HEK293 (cell line): ENCODE measurements around the gene ABCC11.

Experiments used
- CTCF ChIA-PET: fragments of 350-600 bp; formaldehyde crosslinking; extraction: SDS; loops from one replicate; lab custom pipeline; 2021; ENCODE audit warnings: antibody characterized with exemption; lab: Yijun Ruan, JAX
- POLR2A ChIA-PET: fragments of 300-600 bp; formaldehyde crosslinking; extraction: SDS; loops from one replicate; lab custom pipeline; 2020; ENCODE audit warnings: antibody characterized with exemption, inconsistent platforms; lab: Yijun Ruan, JAX
- H3K27ac ChIP-seq: fragments of 200-500 bp; sonication (Bioruptor generic); 2 replicates; pipeline ENCODE4 v1.5.1; 2014; ENCODE audit warnings: low read depth, low read length, control low read depth, inconsistent platforms; ENCODE audit errors: extremely low read depth
- H3K36me3 ChIP-seq, 2 experiments: fragments of 200-500 bp in 1 of 2; sonication (Bioruptor generic) in 1 of 2; 1 replicate in 1 of 2; 2 replicates in 1 of 2; pipeline ENCODE4 v1.5.1; 2014 to 2017; ENCODE audit warnings: inconsistent platforms in 2 of 2, low read length in 2 of 2; ENCODE audit not compliant: control insufficient read depth in 2 of 2, insufficient read depth in 1 of 2
- H3K4me1 ChIP-seq: fragments of 200-500 bp; sonication (Bioruptor generic); 2 replicates; pipeline ENCODE4 v1.5.1; 2014; ENCODE audit warnings: mild to moderate bottlenecking, low read length, inconsistent platforms; ENCODE audit not compliant: control insufficient read depth, insufficient read depth
- H3K4me3 ChIP-seq: 2 replicates; pipeline ENCODE4 v1.5.1; 2011; ENCODE audit warnings: low read depth, mild to moderate bottlenecking, control low read depth, low read length, moderate library complexity
- H3K9me3 ChIP-seq: fragments of 200-500 bp; sonication (Bioruptor generic); 2 replicates; pipeline ENCODE4 v1.5.1; 2014; ENCODE audit warnings: low read depth, low read length, inconsistent platforms; ENCODE audit not compliant: control insufficient read depth, insufficient read depth
- BCL11B ChIP-seq: fragments of 450-650 bp; formaldehyde crosslinking; IDR thresholded peaks from 2 replicates; pipeline ENCODE4 v1.5.1; 2016; ENCODE audit warnings: low read depth, missing biosample characterization, missing genetic modification characterization
- FEZF1 ChIP-seq: fragments of 450-650 bp; formaldehyde crosslinking; IDR thresholded peaks from 2 replicates; pipeline ENCODE4 v1.5.1; 2016; ENCODE audit warnings: missing biosample characterization, missing genetic modification characterization
- GLI2 ChIP-seq: fragments of 450-650 bp; formaldehyde crosslinking; IDR thresholded peaks from 2 replicates; pipeline ENCODE4; 2017; ENCODE audit warnings: missing biosample characterization, missing genetic modification characterization, low read depth, borderline replicate concordance
- HOXC10 ChIP-seq: sonication (generic); formaldehyde crosslinking; IDR thresholded peaks from 2 replicates; pipeline ENCODE4 v1.8.1; 2023; ENCODE audit warnings: mild to moderate bottlenecking, missing genetic modification reagents
- PRDM1 ChIP-seq: fragments of 450-650 bp; formaldehyde crosslinking; IDR thresholded peaks from 2 replicates; pipeline ENCODE4; 2016; ENCODE audit warnings: missing biosample characterization, missing genetic modification characterization
- SP7 ChIP-seq: fragments of 450-650 bp; formaldehyde crosslinking; IDR thresholded peaks from 2 replicates; pipeline ENCODE4 v1.5.1; 2016; ENCODE audit warnings: missing biosample characterization, missing genetic modification characterization
- TCF7L2 ChIP-seq: IDR thresholded peaks from 2 replicates; pipeline ENCODE4 v1.6.1; 2011; ENCODE audit warnings: low read depth, mild to moderate bottlenecking, inconsistent platforms, low read length, moderate library complexity, borderline replicate concordance
- ZBTB1 ChIP-seq: fragments of 450-650 bp; formaldehyde crosslinking; IDR thresholded peaks from 2 replicates; pipeline ENCODE4 v1.5.1; 2016; ENCODE audit warnings: missing biosample characterization, missing genetic modification characterization
- ZEB2 ChIP-seq: fragments of 450-650 bp; formaldehyde crosslinking; IDR thresholded peaks from 2 replicates; pipeline ENCODE4 v1.5.1; 2016; ENCODE audit warnings: missing biosample characterization, missing genetic modification characterization
- ZFP41 ChIP-seq: fragments of 450-650 bp; formaldehyde crosslinking; IDR thresholded peaks from 2 replicates; pipeline ENCODE4 v1.5.1; 2016; ENCODE audit warnings: missing biosample characterization, missing genetic modification characterization, borderline replicate concordance
- ZFP69B ChIP-seq: fragments of 450-650 bp; formaldehyde crosslinking; IDR thresholded peaks from 2 replicates; pipeline ENCODE4 v1.5.1; 2016; ENCODE audit warnings: missing biosample characterization, missing genetic modification characterization
- ZNF133 ChIP-seq: fragments of 450-650 bp; formaldehyde crosslinking; IDR thresholded peaks from 2 replicates; pipeline ENCODE4 v1.5.1; 2016; ENCODE audit warnings: missing biosample characterization, missing genetic modification characterization
- ZNF175 ChIP-seq: fragments of 450-650 bp; formaldehyde crosslinking; IDR thresholded peaks from 2 replicates; pipeline ENCODE4 v1.5.1; 2016; ENCODE audit warnings: missing biosample characterization, missing genetic modification characterization
- ZNF354C ChIP-seq: fragments of 450-650 bp; formaldehyde crosslinking; IDR thresholded peaks from 2 replicates; pipeline ENCODE4 v1.5.1; 2016; ENCODE audit warnings: missing biosample characterization, missing genetic modification characterization, low read depth, borderline replicate concordance
- ZNF366 ChIP-seq: fragments of 450-650 bp; formaldehyde crosslinking; conservative IDR thresholded peaks from 2 replicates; pipeline ENCODE4 v1.5.1; 2016; ENCODE audit warnings: missing biosample characterization, missing genetic modification characterization
- ZNF521 ChIP-seq: fragments of 450-650 bp; formaldehyde crosslinking; IDR thresholded peaks from 2 replicates; pipeline ENCODE4 v1.5.1; 2017; ENCODE audit warnings: missing biosample characterization, mild to moderate bottlenecking, missing genetic modification characterization
- ZNF549 ChIP-seq: fragments of 450-650 bp; IDR thresholded peaks from 2 replicates; pipeline ENCODE4 v1.5.1; 2018; ENCODE audit warnings: missing biosample characterization, missing genetic modification characterization, mild to moderate bottlenecking, inconsistent platforms, moderate library complexity
- ZNF560 ChIP-seq: fragments of 450-650 bp; formaldehyde crosslinking; IDR thresholded peaks from 2 replicates; pipeline ENCODE4 v1.5.1; 2017; ENCODE audit warnings: missing biosample characterization, missing genetic modification characterization, borderline replicate concordance
- ZNF596 ChIP-seq: fragments of 450-650 bp; IDR thresholded peaks from 2 replicates; pipeline ENCODE4 v1.5.0; 2018; ENCODE audit warnings: missing biosample characterization, mild to moderate bottlenecking, missing genetic modification characterization, moderate library complexity
- ZNF610 ChIP-seq: fragments of 450-650 bp; formaldehyde crosslinking; IDR thresholded peaks from 2 replicates; pipeline ENCODE4 v1.5.1; 2016; ENCODE audit warnings: missing biosample characterization, missing genetic modification characterization, borderline replicate concordance
- ZNF624 ChIP-seq: fragments of 450-650 bp; formaldehyde crosslinking; IDR thresholded peaks from 2 replicates; pipeline ENCODE4 v1.5.1; 2017; ENCODE audit warnings: missing biosample characterization, missing genetic modification characterization
- ZNF629 ChIP-seq: fragments of 450-650 bp; formaldehyde crosslinking; IDR thresholded peaks from 2 replicates; pipeline ENCODE4 v1.5.1; 2017; ENCODE audit warnings: missing biosample characterization, missing genetic modification characterization
- ZNF654 ChIP-seq: fragments of 450-650 bp; formaldehyde crosslinking; IDR thresholded peaks from 2 replicates; pipeline ENCODE4 v1.5.1; 2016; ENCODE audit warnings: low read depth, missing biosample characterization, missing genetic modification characterization
- ZNF670 ChIP-seq: fragments of 450-650 bp; formaldehyde crosslinking; IDR thresholded peaks from 2 replicates; pipeline ENCODE4 v1.5.1; 2016; ENCODE audit warnings: missing biosample characterization, missing genetic modification characterization, low read depth
- ZNF707 ChIP-seq: fragments of 450-650 bp; formaldehyde crosslinking; IDR thresholded peaks from 2 replicates; pipeline ENCODE4 v1.5.1; 2016; ENCODE audit warnings: missing biosample characterization, missing genetic modification characterization
- ZNF768 ChIP-seq: fragments of 450-650 bp; formaldehyde crosslinking; IDR thresholded peaks from 2 replicates; pipeline ENCODE4 v1.5.1; 2018; ENCODE audit warnings: missing biosample characterization, mild to moderate bottlenecking, missing genetic modification characterization
- ZNF830 ChIP-seq: fragments of 450-650 bp; IDR thresholded peaks from 2 replicates; pipeline ENCODE4 v1.5.0; 2018; ENCODE audit warnings: missing biosample characterization, missing genetic modification characterization, low read depth, mild to moderate bottlenecking, moderate library complexity
- ZNF837 ChIP-seq: fragments of 450-650 bp; formaldehyde crosslinking; IDR thresholded peaks from 2 replicates; pipeline ENCODE4 v1.5.1; 2016; ENCODE audit warnings: missing biosample characterization, missing genetic modification characterization
- ZXDB ChIP-seq: fragments of 450-650 bp; formaldehyde crosslinking; IDR thresholded peaks from 2 replicates; pipeline ENCODE4 v1.5.1; 2016; ENCODE audit warnings: missing biosample characterization, missing genetic modification characterization
- TF ChIP-seq, protein P1 (sequence below): fragments of 450-650 bp; formaldehyde crosslinking; IDR thresholded peaks from 2 replicates; pipeline ENCODE4 v1.5.1; 2016; ENCODE audit warnings: missing biosample characterization, missing genetic modification characterization, borderline replicate concordance
- TF ChIP-seq, protein P2 (sequence below): fragments of 450-650 bp; formaldehyde crosslinking; IDR thresholded peaks from 2 replicates; pipeline ENCODE4 v1.5.1; 2016; ENCODE audit warnings: missing biosample characterization, missing genetic modification characterization, low read depth
- TF ChIP-seq, protein P3 (sequence below): fragments of 450-650 bp; formaldehyde crosslinking; IDR thresholded peaks from 2 replicates; pipeline ENCODE4 v1.5.1; 2016; ENCODE audit warnings: missing biosample characterization, missing genetic modification characterization

ABCC11 gene

DNA sequence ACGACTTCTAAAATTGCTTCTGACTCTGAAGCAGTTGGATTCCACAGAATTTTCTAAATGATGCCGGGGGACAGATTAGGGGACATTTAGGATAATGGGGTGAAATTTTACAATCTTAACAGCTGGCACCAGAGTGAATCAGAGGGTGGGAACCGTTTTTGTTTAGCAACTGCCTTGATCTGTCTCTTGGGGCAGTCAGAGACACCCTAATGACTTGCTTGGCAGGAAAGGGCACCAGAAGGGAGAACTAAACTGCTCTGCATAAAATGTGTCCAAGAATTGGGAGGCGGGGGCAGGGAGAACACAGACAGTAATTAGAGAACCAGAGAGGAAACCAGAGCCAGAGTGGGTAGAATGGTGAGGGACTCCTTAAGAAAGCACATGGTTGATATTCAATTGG is 85.4 kb downstream of the ABCC11 start:
- H3K9me3 ChIP-seq = no peaks in the 10 kb centered on the region
- TF ChIP-seq ZNF830 (tag by site-specific recombination) = no peak
- TF ChIP-seq SP7 (tag by site-specific recombination) = no peak
- TF ChIP-seq ZNF521 (tag by site-specific recombination) = no peak
- TF ChIP-seq ZFP41 = no peak
- no peak for TF ChIP-seq ZNF366 (tag by site-specific recombination)
- no peak for TF ChIP-seq FEZF1 (tag by site-specific recombination)
- TF ChIP-seq ZNF654 = no peak
- TF ChIP-seq, protein P1, sequence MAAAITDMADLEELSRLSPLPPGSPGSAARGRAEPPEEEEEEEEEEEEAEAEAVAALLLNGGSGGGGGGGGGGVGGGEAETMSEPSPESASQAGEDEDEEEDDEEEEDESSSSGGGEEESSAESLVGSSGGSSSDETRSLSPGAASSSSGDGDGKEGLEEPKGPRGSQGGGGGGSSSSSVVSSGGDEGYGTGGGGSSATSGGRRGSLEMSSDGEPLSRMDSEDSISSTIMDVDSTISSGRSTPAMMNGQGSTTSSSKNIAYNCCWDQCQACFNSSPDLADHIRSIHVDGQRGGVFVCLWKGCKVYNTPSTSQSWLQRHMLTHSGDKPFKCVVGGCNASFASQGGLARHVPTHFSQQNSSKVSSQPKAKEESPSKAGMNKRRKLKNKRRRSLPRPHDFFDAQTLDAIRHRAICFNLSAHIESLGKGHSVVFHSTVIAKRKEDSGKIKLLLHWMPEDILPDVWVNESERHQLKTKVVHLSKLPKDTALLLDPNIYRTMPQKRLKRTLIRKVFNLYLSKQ = no peak
- TF ChIP-seq ZNF354C (tag by site-specific recombination) = no peak
- no peak for TF ChIP-seq HOXC10 (CRISPR knock-in tag)
- no peak for TF ChIP-seq ZNF629
- no peak for TF ChIP-seq ZNF175 (tag by site-specific recombination)
- TF ChIP-seq TCF7L2 = no peak
- TF ChIP-seq ZNF549 (tag by site-specific recombination) = no peak
- no peak for TF ChIP-seq ZNF707
- TF ChIP-seq BCL11B (tag by site-specific recombination) = no peak
- TF ChIP-seq ZNF596 (tag by site-specific recombination) = no peak
- TF ChIP-seq ZNF670 (tag by site-specific recombination) = no peak
- TF ChIP-seq, protein P2, sequence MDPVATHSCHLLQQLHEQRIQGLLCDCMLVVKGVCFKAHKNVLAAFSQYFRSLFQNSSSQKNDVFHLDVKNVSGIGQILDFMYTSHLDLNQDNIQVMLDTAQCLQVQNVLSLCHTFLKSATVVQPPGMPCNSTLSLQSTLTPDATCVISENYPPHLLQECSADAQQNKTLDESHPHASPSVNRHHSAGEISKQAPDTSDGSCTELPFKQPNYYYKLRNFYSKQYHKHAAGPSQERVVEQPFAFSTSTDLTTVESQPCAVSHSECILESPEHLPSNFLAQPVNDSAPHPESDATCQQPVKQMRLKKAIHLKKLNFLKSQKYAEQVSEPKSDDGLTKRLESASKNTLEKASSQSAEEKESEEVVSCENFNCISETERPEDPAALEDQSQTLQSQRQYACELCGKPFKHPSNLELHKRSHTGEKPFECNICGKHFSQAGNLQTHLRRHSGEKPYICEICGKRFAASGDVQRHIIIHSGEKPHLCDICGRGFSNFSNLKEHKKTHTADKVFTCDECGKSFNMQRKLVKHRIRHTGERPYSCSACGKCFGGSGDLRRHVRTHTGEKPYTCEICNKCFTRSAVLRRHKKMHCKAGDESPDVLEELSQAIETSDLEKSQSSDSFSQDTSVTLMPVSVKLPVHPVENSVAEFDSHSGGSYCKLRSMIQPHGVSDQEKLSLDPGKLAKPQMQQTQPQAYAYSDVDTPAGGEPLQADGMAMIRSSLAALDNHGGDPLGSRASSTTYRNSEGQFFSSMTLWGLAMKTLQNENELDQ = no peak
- TF ChIP-seq ZNF768 = no peak
- TF ChIP-seq, all 188 proteins: peak for 0
- H3K27ac ChIP-seq = no peak overlapping the region
- H3K4me3 ChIP-seq = no peak overlapping the region
- no peaks in the 10 kb centered on the region for H3K36me3 ChIP-seq
- H3K4me1 ChIP-seq = no peaks in the 10 kb centered on the region
- ChIA-PET POLR2A (no interaction called here), CTCF (interaction anchor here (0.6 to 0.7 kb wide), 2 partner anchors 1150 to 1210 kb away, joined by 3 to 4 read pairs; no protein-coding TSS in a partner anchor)

DNA sequence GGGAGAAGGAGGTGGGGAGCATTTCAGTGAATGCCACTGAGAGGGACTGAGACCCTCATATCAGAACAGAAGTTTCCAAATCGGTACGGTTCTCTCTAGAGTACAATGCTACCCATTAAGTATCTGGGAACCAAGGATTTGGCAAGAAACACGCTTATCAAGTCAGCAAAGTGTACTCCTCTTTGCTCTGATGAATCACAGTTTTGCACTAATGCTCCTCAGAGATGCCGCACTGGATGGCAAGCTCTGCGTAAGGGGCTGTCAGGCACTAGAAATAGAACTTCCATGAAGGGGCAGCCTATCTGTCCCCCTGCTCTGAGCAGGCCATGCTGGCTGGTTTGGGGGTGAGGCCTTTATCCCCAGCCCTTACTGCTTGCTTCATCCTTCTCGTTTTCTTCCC is 86.8 kb downstream of the ABCC11 start:
- Histone ChIP-seq H3K36me3 (no peaks in the 10 kb centered on the region), H3K27ac (no peak overlapping the region), H3K4me1 (no peaks in the 10 kb centered on the region), H3K9me3 (no peaks in the 10 kb centered on the region), H3K4me3 (no peak overlapping the region)
- ChIA-PET CTCF (no interaction called here), POLR2A (no interaction called here)
- TF ChIP-seq ZEB2 (no peak), GLI2 (tag by site-specific recombination) (no peak), ZXDB (tag by site-specific recombination) (no peak), ZNF624 (tag by site-specific recombination) (no peak), ZNF837 (no peak), ZFP69B (tag by site-specific recombination) (no peak), ZNF610 (no peak), ZNF133 (tag by site-specific recombination) (no peak), ZNF654 (no peak), ZNF560 (no peak), PRDM1 (no peak), ZBTB1 (tag by site-specific recombination) (no peak)
- TF ChIP-seq, protein P2 = no peak
- TF ChIP-seq, protein P3, sequence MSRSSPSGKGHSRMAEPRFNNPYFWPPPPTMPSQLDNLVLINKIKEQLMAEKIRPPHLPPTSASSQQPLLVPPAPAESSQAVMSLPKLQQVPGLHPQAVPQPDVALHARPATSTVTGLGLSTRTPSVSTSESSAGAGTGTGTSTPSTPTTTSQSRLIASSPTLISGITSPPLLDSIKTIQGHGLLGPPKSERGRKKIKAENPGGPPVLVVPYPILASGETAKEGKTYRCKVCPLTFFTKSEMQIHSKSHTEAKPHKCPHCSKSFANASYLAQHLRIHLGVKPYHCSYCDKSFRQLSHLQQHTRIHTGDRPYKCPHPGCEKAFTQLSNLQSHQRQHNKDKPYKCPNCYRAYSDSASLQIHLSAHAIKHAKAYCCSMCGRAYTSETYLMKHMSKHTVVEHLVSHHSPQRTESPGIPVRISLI = no peak
